GM19328 (cell line): ENCODE measurements around the gene RICTOR.
A peak's percentile ranks its signal among the peaks of the same experiment; 100 is the strongest.
"Not testable (repeated sequence)": the region's sequence is repeated elsewhere in the genome, so short reads cannot be mapped to it uniquely, and the experiment has no call there.

Experiments
- ATAC-seq: cut with Tn5 transposase; IDR thresholded peaks from one replicate; pipeline ENCODE4 v1.9.1; 2021; ENCODE audit warnings: mild to moderate bottlenecking, moderate library complexity; ENCODE audit not compliant: unreplicated experiment

The RICTOR gene

GRCh38 chr5:39058178-39058921 lies 15.8 kb downstream of the RICTOR start:
- ATAC-seq, result peak; percentile 86

DNA sequence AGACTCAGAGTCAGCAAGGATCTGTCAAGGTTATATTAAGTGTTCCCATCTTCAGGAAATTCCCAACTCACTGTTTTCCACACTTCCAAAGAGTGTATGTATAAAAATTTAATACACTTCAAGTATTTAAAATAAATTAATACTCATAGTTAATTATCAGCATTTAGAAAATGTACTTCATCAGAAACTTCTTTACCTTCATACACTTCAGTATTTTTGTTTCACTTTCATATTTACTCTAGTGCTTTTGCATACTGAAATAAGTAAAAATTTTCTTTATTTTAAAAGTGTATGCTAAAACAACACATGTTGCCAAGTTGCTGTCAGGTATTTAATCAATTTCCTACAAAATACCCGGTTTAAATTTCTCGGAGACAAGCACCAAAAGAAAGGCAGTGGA lies 16.5 kb downstream of the RICTOR start:
- ATAC-seq, result peak; percentile 59

DNA sequence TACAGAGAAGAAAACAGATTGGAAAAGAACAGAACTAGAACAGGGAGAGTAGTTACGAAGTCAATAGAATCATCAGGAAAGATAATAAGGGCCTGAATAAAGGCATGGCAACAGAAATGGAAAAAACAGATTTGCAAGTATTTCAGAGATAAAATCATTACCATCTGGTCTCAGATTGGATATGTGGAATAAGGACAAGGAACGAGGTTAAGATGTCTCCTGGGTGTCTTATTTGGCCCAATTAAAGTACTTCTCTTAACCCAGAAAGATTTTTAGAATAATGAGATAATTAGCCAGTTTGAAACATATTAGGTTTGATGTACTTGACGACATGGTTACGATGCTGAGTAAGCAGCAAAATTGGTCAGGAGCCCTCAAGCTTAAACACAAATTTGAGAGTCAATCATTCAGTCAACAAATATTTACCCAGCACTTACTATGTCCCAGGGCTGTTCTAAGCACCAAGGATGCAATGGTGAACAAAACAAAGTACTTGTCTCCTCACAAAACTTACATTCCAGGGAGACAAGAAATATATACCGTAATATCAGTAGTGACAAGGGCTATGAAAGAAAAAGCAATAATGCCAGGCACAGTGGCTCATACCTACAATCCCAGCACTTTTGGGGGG lies 18.3 kb downstream of the RICTOR start:
- no peak for ATAC-seq

- ATAC-seq, result no peak
These were observed 19.0 kb downstream of the RICTOR start for GRCh38 chr5:39055027-39055767.

GRCh38 chr5:39053189-39053588 lies 21.0 kb downstream of the RICTOR start:
- no peak for ATAC-seq

- ATAC-seq, result no peak
These were observed 22.1 kb downstream of the RICTOR start for GRCh38 chr5:39052141-39052540.

- ATAC-seq, result no peak
These were observed 24.9 kb downstream of the RICTOR start for GRCh38 chr5:39049315-39049714.

DNA sequence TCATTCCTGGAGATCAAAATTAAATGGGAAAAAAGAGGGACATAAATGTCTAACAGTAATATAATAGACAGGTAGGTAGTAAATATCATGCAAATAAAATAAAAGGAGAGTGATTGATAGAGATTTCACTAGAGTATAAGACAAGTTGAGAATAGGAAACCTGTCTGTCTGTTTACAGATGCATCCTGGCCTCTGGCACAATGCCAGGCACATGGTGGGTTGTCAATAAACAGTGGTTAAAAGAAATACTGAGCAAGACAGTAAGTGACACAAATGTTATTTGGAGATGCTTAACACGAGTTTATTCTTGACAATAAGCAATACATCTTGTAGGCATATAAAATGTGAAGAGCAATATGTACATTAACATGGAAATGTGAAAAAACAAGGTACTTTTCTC lies 33.3 kb downstream of the RICTOR start:
- ATAC-seq, result no peak

- not testable (repeated sequence) for ATAC-seq
These were observed 39.7 kb downstream of the RICTOR start for GRCh38 chr5:39034493-39034892.

DNA sequence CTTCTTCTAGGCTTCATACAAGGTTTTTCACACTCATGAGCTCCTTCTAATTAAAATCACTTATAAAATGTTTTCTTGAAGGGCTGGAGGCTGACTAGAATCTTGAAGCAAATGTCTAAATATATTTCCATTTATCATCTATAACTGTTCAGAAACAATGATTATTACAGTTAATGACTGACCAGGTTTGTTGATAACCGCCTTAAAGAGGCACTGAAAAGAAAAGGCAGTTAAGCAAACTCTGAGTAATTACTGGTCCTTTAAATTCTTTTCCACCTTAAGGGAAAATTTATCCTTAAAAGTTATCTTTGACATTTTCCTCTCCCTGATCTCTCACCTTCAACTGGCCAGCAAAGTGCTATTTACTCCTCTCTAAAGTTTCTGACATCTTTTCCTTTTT lies 43.2 kb downstream of the RICTOR start:
- no peak for ATAC-seq

DNA sequence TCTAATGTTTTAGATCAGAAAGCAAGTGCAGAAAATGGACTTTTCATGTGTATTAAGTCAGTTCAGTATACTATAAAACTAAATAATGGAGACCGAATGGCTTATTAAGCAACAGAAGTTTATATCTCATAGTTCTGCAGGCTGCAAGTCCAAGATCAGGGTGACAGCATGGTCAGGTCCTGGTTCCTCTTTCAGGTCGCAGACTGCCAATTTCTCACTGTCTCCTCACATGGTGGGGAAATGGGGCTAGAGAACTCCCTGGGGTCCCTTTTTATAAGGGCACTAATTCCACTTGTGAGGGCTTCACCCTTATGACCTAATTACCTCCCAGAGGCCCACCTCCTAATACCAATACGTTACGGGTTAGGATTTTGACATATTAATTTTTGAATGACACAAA lies 48.7 kb downstream of the RICTOR start:
- no peak for ATAC-seq

GRCh38 chr5:39024884-39025283 lies 49.3 kb downstream of the RICTOR start:
- no peak for ATAC-seq

DNA sequence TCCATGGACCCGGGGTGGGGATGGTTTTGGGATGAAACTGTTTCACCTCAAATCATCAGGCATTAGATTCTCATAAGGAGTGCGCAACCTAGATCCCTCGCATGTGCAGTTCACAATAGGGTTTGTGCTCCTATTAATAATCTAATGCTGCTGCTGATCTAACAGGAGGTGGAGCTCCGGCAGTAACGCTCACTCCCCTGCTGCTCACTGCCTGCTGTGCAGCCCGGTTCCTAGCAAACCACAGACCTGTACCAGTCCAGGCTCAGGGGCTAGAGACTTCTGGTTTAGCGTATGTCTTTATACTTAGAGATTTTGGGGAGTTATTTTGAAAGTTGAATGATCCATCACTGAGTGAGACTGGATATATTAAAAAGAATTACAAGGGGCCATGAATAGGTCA lies 50.2 kb downstream of the RICTOR start:
- ATAC-seq, result no peak

GRCh38 chr5:39023121-39023520 lies 51.1 kb downstream of the RICTOR start:
- no peak for ATAC-seq

GRCh38 chr5:39022151-39022550 lies 52.0 kb downstream of the RICTOR start:
- no peak for ATAC-seq

- no peak for ATAC-seq
These were observed 52.8 kb downstream of the RICTOR start for GRCh38 chr5:39021413-39021812.

DNA sequence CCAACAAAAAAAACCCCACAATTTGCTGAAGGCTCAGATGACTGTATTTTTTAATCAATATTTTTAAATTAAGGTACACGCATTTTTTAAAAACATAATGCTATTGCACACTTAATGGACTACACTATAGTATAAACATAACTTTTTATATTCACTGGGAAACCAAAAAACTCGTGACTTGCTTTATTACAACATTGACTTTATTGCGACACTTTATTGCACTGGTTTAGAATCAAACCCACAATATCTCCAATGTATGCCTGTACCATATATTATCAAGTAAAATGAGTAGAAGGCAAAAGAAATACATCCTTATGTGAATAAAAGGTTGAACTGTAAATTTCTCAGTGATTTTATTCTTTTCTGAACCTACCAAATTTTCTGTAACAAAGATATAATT lies 53.7 kb downstream of the RICTOR start:
- no peak for ATAC-seq

DNA sequence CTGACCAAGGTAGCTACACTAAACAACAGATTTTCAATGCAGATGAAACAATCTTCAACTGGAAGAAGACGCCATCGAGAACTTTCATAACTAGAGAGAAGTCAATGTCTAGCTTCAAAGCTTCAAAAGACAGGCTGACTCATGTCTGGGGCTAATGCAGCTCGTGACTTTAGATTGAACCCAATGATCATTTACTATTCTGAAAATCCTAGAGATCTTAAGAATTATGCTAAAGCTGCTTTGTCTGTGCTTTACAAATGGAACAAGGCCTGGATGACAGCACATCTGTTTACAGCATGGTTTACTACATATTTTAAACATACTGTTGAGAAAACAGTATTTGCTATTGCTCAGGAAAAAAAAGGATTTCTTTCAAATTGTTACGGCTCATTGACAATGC lies 54.9 kb downstream of the RICTOR start:
- no peak for ATAC-seq

DNA sequence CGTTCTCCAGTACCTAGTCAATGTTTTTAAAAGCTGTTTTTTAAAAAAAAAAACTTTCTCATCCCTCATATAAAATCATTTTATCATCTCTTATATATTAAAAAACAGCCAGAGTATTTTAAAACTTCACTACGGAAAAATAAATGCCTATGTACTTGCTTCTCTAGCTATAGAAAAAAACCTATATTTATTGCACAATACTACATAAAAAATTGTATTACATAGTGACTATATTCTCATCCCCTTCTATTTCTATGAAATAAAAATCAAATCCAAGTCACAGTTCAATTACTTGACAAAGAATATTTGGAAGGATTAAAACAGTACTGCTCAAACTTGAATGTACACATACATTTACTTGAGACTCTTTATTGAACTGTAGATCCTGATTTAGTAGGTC lies 56.7 kb downstream of the RICTOR start:
- ATAC-seq, result no peak

DNA sequence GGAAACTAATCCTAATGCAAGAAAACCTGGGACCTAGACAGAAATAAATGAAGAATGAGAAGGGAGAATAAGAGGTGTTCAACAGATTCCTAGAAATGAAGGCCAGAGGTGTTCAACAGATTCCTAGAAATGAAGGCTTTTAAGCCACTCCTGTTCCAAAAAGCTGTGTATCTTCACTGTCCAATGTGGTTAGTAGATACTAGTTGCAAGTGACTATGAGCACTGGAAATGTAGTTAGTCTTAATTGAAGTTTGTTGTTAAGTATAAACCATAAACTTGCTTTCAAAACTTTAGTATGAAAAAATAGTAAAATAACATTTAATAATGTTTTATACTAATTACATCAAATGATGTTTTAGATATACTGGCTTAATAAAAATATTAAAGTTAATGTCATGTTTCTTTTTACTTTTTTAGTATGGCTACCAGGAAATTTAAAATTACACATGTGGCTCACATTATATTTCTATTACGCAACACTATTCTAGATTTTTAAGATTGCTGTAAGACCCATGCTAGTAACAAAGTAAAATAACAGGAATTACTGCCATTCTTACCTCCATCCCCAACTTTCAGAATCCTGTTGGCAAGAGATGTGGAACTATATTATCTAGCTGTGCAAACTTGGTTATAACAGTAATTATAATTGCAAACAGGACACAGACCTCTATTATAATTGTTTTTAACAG lies 57.5 kb downstream of the RICTOR start:
- no peak for ATAC-seq
